Measurements from ENCODE around the gene ADRM1. TPM values are rescaled to one million over a fixed set of nuclear protein-coding genes. Genes with fewer than 3 reads are reported as not detected.

The ADRM1 gene
- total and polyA plus RNA-seq, 2 of the 4 experiments (the other 2 are of a cell fraction): 103 to 149 TPM

DNA sequence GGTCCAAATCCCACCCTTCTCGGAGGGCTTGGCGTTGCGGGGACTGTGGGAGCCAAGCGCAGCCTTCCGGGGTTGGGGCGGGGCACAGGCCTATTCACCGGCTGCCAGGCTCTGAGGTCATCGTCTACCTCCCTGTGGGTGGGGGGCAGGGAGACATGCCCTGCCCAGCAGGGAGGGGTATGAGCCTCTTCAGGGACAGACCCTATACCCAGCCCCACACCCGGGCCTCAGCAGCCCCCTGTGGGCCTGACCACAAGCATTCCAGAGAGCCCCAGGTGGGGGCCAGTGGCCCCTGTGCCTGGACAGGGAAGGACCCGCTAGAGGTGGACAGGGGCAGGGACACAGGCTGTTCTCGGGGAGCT, 52.7 kb downstream of the ADRM1 start:
- intact Hi-C loops (cut with micrococcal nuclease) (no loop called here), dilution Hi-C loops (cut with HindIII; ENCODE audit: low sequenced_read_pairs, unreplicated experiment) (no loop called here), in situ Hi-C loops (cut with MboI; ENCODE audit: low sequenced_read_pairs) (no loop called here)
- no peak overlapping the region for H3K23ac ChIP-seq (ENCODE audit: low read depth, low read length)
- H3K4me1 ChIP-seq (ENCODE audit: control insufficient read depth, insufficient read depth, low read length): peaks cover 28% of the 10 kb centered on the region
- peak overlapping the region; percentile 48; the same call in 1 of the 2 replicates for H3K4ac ChIP-seq (ENCODE audit: low read depth, low read length)
- H3K27me3 ChIP-seq (ENCODE audit: control insufficient read depth, insufficient read depth, low read length): no peaks in the 10 kb centered on the region
- H3K18ac ChIP-seq (ENCODE audit: low read depth, low read length): no peak overlapping the region
- H2AK9ac ChIP-seq (replicated peaks; ENCODE audit: low read depth, low read length, poor library complexity): peak overlapping the region; percentile 86
- H3K56ac ChIP-seq (ENCODE audit: extremely low read depth, insufficient read depth, low read length): no peak overlapping the region
- no peak overlapping the region for H3K27ac ChIP-seq (ENCODE audit: insufficient read depth, low read length)
- H2BK15ac ChIP-seq (ENCODE audit: low read depth, low read length): no peak overlapping the region; the same call in 2 of the 3 replicates
- H2AFZ ChIP-seq (replicated peaks; ENCODE audit: low read length, poor library complexity): peak overlapping the region; percentile 69
- POLR2A ChIA-PET (ENCODE audit: unreplicated experiment): no interaction called here
- no peak for DNase-seq
- no peak overlapping the region for H3K14ac ChIP-seq (replicated peaks; ENCODE audit: low read depth, low read length)
- no peak overlapping the region for H2BK20ac ChIP-seq (ENCODE audit: low read depth, low read length)
- H2BK5ac ChIP-seq (ENCODE audit: low read depth, low read length, poor library complexity, severe bottlenecking): no peak overlapping the region
- ATAC-seq (ENCODE audit: low read depth): peak; percentile 19; the same call in 1 of the 2 replicates
- no TSS peak for BruUV-seq (replicated peaks)
- TF ChIP-seq RAD21 (IDR thresholded peaks at IDR 0.05; ENCODE audit: low read length): no peak
- no peak for TF ChIP-seq RFX5 (IDR thresholded peaks at IDR 0.05; ENCODE audit: low read depth, low read length)
- no peak for TF ChIP-seq RCOR1 (IDR thresholded peaks at IDR 0.05; ENCODE audit: insufficient replicate concordance, low read length)
- TF ChIP-seq, protein P1, sequence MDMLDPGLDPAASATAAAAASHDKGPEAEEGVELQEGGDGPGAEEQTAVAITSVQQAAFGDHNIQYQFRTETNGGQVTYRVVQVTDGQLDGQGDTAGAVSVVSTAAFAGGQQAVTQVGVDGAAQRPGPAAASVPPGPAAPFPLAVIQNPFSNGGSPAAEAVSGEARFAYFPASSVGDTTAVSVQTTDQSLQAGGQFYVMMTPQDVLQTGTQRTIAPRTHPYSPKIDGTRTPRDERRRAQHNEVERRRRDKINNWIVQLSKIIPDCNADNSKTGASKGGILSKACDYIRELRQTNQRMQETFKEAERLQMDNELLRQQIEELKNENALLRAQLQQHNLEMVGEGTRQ (IDR thresholded peaks at IDR 0.05; ENCODE audit: low read depth, low read length): no peak
- TF ChIP-seq MXI1 (IDR thresholded peaks at IDR 0.05; ENCODE audit: borderline replicate concordance, low read depth, low read length): no peak
- TF ChIP-seq MAZ (IDR thresholded peaks at IDR 0.05; ENCODE audit: borderline replicate concordance, low read depth, low read length): no peak
- no peak for TF ChIP-seq POLR2A (IDR thresholded peaks at IDR 0.05; ENCODE audit: low read depth, low read length)
- no peak for TF ChIP-seq SMC3 (IDR thresholded peaks at IDR 0.05; ENCODE audit: low read depth, low read length)
- TF ChIP-seq CHD1 (IDR thresholded peaks at IDR 0.05; ENCODE audit: low read depth, low read length): no peak
- TF ChIP-seq, protein P2, sequence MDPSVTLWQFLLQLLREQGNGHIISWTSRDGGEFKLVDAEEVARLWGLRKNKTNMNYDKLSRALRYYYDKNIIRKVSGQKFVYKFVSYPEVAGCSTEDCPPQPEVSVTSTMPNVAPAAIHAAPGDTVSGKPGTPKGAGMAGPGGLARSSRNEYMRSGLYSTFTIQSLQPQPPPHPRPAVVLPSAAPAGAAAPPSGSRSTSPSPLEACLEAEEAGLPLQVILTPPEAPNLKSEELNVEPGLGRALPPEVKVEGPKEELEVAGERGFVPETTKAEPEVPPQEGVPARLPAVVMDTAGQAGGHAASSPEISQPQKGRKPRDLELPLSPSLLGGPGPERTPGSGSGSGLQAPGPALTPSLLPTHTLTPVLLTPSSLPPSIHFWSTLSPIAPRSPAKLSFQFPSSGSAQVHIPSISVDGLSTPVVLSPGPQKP (IDR thresholded peaks at IDR 0.05; ENCODE audit: borderline replicate concordance, low read depth, low read length): no peak
- TF ChIP-seq FOS (IDR thresholded peaks at IDR 0.05; ENCODE audit: low read depth, low read length): no peak
- no peak for TF ChIP-seq MAFK (IDR thresholded peaks at IDR 0.05; ENCODE audit: low read depth, low read length)
- TF ChIP-seq CEBPB (IDR thresholded peaks at IDR 0.05; ENCODE audit: low read depth, low read length): no peak
- TF ChIP-seq, protein P3, sequence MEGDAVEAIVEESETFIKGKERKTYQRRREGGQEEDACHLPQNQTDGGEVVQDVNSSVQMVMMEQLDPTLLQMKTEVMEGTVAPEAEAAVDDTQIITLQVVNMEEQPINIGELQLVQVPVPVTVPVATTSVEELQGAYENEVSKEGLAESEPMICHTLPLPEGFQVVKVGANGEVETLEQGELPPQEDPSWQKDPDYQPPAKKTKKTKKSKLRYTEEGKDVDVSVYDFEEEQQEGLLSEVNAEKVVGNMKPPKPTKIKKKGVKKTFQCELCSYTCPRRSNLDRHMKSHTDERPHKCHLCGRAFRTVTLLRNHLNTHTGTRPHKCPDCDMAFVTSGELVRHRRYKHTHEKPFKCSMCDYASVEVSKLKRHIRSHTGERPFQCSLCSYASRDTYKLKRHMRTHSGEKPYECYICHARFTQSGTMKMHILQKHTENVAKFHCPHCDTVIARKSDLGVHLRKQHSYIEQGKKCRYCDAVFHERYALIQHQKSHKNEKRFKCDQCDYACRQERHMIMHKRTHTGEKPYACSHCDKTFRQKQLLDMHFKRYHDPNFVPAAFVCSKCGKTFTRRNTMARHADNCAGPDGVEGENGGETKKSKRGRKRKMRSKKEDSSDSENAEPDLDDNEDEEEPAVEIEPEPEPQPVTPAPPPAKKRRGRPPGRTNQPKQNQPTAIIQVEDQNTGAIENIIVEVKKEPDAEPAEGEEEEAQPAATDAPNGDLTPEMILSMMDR (conservative IDR thresholded peaks at IDR 0.05; ENCODE audit: low read depth, low read length): no peak
- TF ChIP-seq NFE2L2 (IDR thresholded peaks at IDR 0.05; ENCODE audit: low read depth, low read length): no peak
- TF ChIP-seq BHLHE40 (IDR thresholded peaks at IDR 0.05; ENCODE audit: low read depth, low read length): no peak
- H4K5ac ChIP-seq (ENCODE audit: low read depth, low read length): no peak overlapping the region
- no peak overlapping the region for H3K4me3 ChIP-seq (ENCODE audit: insufficient read depth, low read depth, low read length)
- H2AK5ac ChIP-seq (ENCODE audit: low read depth, low read length): no peak overlapping the region; the same call in 1 of the 2 replicates
- H3K4me2 ChIP-seq (ENCODE audit: low read depth, low read length): no peak overlapping the region
- H3K36me3 ChIP-seq (ENCODE audit: control insufficient read depth, insufficient read depth, low read length): peaks cover 9% of the 10 kb centered on the region; the same call in 1 of the 2 replicates
- no peaks in the 10 kb centered on the region; the same call in 1 of the 2 replicates for H4K20me1 ChIP-seq (ENCODE audit: insufficient read depth, low read length)
- no peak overlapping the region for H3K9ac ChIP-seq (ENCODE audit: low read depth, low read length)
- H4K91ac ChIP-seq (ENCODE audit: insufficient read depth, low read depth, low read length): no peak overlapping the region
- no peak overlapping the region for H2BK120ac ChIP-seq (ENCODE audit: low read depth, low read length)
- peak overlapping the region in 1 of 2 experiments; percentile 69; a peak in 1 of 4 replicates for H4K8ac ChIP-seq (ENCODE audit: low read depth in 2 of 2, low read length in 2 of 2)
- no peaks in the 10 kb centered on the region for H3K9me3 ChIP-seq (ENCODE audit: control insufficient read depth, insufficient read depth, low read length)
- no peaks in the 10 kb centered on the region for H3K79me1 ChIP-seq (ENCODE audit: low read depth in 1 of 2, low read length in 2 of 2)
- CTCF ChIA-PET: interaction anchor here (1.3 to 1.4 kb wide), 2 partner anchors 11 to 14 kb away, joined by 4 read pairs; no protein-coding TSS in a partner anchor
- no CpG with 5 or more reads among the region's 11 CpGs for WGBS, 2 experiments (ENCODE audit: extremely low coverage in 2 of 2, insufficient read length in 1 of 2)
- H3K9me1 ChIP-seq (ENCODE audit: insufficient read depth, low read length): no peaks in the 10 kb centered on the region
